Liver (tissue), 9 donors: ENCODE data around the gene NFE2L1. TPM values are rescaled to one million over a fixed set of nuclear protein-coding genes. Genes with fewer than 3 reads are reported as not detected.

Experiments
- DNase-seq: peaks from one replicate; pipeline ENCODE4 v3.0.0-alpha.2; 2017; ENCODE audit warnings: low spot score
- H3K27ac ChIP-seq, 2 donors: one replicate each; pipeline ENCODE4 v1.7.0; 2013; ENCODE audit warnings: inconsistent platforms in 2 of 2, low read length in 2 of 2, control low read depth in 1 of 2, low read depth in 1 of 2, mild to moderate bottlenecking in 1 of 2
- H3K27me3 ChIP-seq, 4 donors: one replicate each; pipeline versions ENCODE4 v1.6.1 to v1.7.0; 2013; ENCODE audit warnings: low read length in 3 of 4, inconsistent platforms in 1 of 4, mild to moderate bottlenecking in 1 of 4, moderate library complexity in 1 of 4; ENCODE audit not compliant: control insufficient read depth in 4 of 4, insufficient read depth in 4 of 4
- H3K36me3 ChIP-seq, 4 donors: one replicate each; pipeline versions ENCODE4 v1.6.1 to v1.7.0; 2013; ENCODE audit warnings: low read length in 3 of 4, mild to moderate bottlenecking in 3 of 4, low read depth in 1 of 4, moderate library complexity in 1 of 4; ENCODE audit not compliant: control insufficient read depth in 4 of 4, insufficient read depth in 3 of 4
- H3K4me1 ChIP-seq, 4 donors: one replicate each; pipeline versions ENCODE4 v1.6.1 to v1.7.0; 2013; ENCODE audit warnings: low read length in 3 of 4, mild to moderate bottlenecking in 3 of 4, moderate library complexity in 1 of 4; ENCODE audit not compliant: control insufficient read depth in 4 of 4, insufficient read depth in 4 of 4
- H3K4me3 ChIP-seq, 3 donors: one replicate each; pipeline versions ENCODE4 v1.6.1 to v1.7.0; 2013; ENCODE audit warnings: low read length in 3 of 3, control low read depth in 1 of 3, low read depth in 1 of 3, mild to moderate bottlenecking in 1 of 3
- H3K9ac ChIP-seq, 2 donors: one replicate each; pipeline ENCODE4 v1.7.0; 2013; ENCODE audit warnings: low read length in 2 of 2, mild to moderate bottlenecking in 2 of 2, moderate library complexity in 2 of 2, control low read depth in 1 of 2, low read depth in 1 of 2
- H3K9me3 ChIP-seq, 4 donors: one replicate each; pipeline versions ENCODE4 v1.6.1 to v1.7.0; 2013; ENCODE audit warnings: low read length in 3 of 4; ENCODE audit not compliant: control insufficient read depth in 4 of 4
- ATF3 ChIP-seq: IDR thresholded peaks from 2 replicates; pipeline ENCODE4 v1.6.1; 2016; ENCODE audit warnings: antibody characterized with exemption
- CTCF ChIP-seq: fragments of 150-350 bp; IDR thresholded peaks from 2 replicates; pipeline ENCODE4 v1.5.1; 2017; ENCODE audit warnings: improper control_type of control experiment, low read depth, low read length; ENCODE audit not compliant: missing input control
- FOXA1 ChIP-seq: IDR thresholded peaks from 2 replicates; pipeline ENCODE4 v1.6.1; 2016; ENCODE audit warnings: antibody characterized with exemption
- HNF4A ChIP-seq, 2 donors: conservative IDR thresholded peaks; 2 replicates each; pipeline ENCODE4 v1.6.1; 2016; ENCODE audit warnings: antibody characterized with exemption in 2 of 2, mild to moderate bottlenecking in 2 of 2
- JUND ChIP-seq, 2 donors: IDR thresholded peaks; 2 replicates each; pipeline ENCODE4 v1.6.1; 2016; ENCODE audit warnings: antibody characterized with exemption in 2 of 2
- MAX ChIP-seq: IDR thresholded peaks from 2 replicates; pipeline ENCODE4 v1.6.1; 2016; ENCODE audit warnings: antibody characterized with exemption
- RXRA ChIP-seq, 2 donors: IDR thresholded peaks; 2 replicates each; pipeline ENCODE4 v1.6.1; 2017 to 2018; ENCODE audit warnings: antibody characterized with exemption in 2 of 2, mild to moderate bottlenecking in 1 of 2
- SP1 ChIP-seq: IDR thresholded peaks from 2 replicates; pipeline ENCODE4 v1.6.1; 2018; ENCODE audit warnings: antibody characterized with exemption, mild to moderate bottlenecking
- TAF1 ChIP-seq: conservative IDR thresholded peaks from 2 replicates; pipeline ENCODE4 v1.6.1; 2016; ENCODE audit warnings: antibody characterized with exemption, mild to moderate bottlenecking
- WGBS: extraction: QIAGEN DNeasy Blood & Tissue Kit; methylation state at CpG from one replicate; pipeline ENCODE4 v1.1.7; 2013; 5-methylcytosine and 5-hydroxymethylcytosine counted together
- polyA plus RNA-seq, 2 donors: library from polyadenylated mRNA; stranded (reverse) in 1 of 2; unstranded in 1 of 2; fragments of 200-250 nt in 1 of 2; fragments of >200 nt in 1 of 2; fragmentation: Nextera tagmentation in 1 of 2; extraction: Ambion mirVana in 1 of 2; gene quantifications; one replicate each; pipeline versions ENCODE4 v1.2.1 to v1.2.3, GENCODE V29; 2013 to 2015
- total RNA-seq, 2 donors: library from RNA; depleted of rRNA; stranded (reverse); fragments of >200 nt; gene quantifications; one replicate each; pipeline ENCODE4 v1.2.3, GENCODE V29; 2014
- TF ChIP-seq, protein P1 (sequence below): IDR thresholded peaks from 2 replicates; pipeline ENCODE4 v1.6.1; 2016; ENCODE audit warnings: antibody characterized with exemption
- donor health status: healthy.
- donor health status: healthy.
- donor health status: healthy.
- donor health status: healthy.
- donor health status: healthy.

Gene NFE2L1
- total and polyA plus RNA-seq, 4 donors = 14.3 to 79.5 (median 57.6) TPM

DNA sequence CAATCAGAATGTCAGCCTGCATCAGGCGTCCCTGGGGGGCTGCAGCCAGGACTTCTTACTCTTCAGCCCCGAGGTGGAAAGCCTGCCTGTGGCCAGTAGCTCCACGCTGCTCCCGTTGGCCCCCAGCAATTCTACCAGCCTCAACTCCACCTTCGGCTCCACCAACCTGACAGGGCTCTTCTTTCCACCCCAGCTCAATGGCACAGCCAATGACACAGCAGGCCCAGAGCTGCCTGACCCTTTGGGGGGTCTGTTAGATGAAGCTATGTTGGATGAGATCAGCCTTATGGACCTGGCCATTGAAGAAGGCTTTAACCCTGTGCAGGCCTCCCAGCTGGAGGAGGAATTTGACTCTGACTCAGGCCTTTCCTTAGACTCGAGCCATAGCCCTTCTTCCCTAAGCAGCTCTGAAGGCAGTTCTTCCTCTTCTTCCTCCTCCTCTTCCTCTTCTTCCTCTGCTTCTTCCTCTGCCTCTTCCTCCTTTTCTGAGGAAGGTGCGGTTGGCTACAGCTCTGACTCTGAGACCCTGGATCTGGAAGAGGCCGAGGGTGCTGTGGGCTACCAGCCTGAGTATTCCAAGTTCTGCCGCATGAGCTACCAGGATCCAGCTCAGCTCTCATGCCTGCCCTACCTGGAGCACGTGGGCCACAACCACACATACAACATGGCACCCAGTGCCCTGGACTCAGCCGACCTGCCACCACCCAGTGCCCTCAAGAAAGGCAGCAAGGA, 10.4 kb downstream of the NFE2L1 start:
- Histone ChIP-seq H3K36me3 (peaks cover 14 to 49% (median 48%) of the 10 kb centered on the region in 4 donors), H3K9me3 (no peaks in the 10 kb centered on the region), H3K4me1 (peaks cover 14 to 43% (median 27%) of the 10 kb centered on the region in 4 donors), H3K27ac (no peak overlapping the region), H3K9ac (no peak overlapping the region), H3K4me3 (no peak overlapping the region), H3K27me3 (no peaks in the 10 kb centered on the region)
- 91% methylated on average over 11 of the region's 11 CpGs for WGBS
- TF ChIP-seq MAX = no peak
- TF ChIP-seq CTCF = no peak
- no peak for DNase-seq

- Histone ChIP-seq H3K4me1 (peaks cover 12 to 41% (median 24%) of the 10 kb centered on the region in 4 donors), H3K27me3 (no peaks in the 10 kb centered on the region), H3K9ac (no peak overlapping the region), H3K4me3 (no peak overlapping the region), H3K9me3 (no peaks in the 10 kb centered on the region), H3K27ac (no peak overlapping the region), H3K36me3 (peaks cover 14 to 49% (median 48%) of the 10 kb centered on the region in 4 donors)
- 91% methylated on average over 32 of the region's 32 CpGs for WGBS
- DNase-seq = no peak
- TF ChIP-seq ATF3 (no peak), HNF4A (conservative IDR thresholded peaks at IDR 0.05) (no peak), FOXA1 (no peak), TAF1 (no peak)
Measured at GRCh38 chr17:48059125-48059668, 11.0 kb downstream of the NFE2L1 start.

DNA sequence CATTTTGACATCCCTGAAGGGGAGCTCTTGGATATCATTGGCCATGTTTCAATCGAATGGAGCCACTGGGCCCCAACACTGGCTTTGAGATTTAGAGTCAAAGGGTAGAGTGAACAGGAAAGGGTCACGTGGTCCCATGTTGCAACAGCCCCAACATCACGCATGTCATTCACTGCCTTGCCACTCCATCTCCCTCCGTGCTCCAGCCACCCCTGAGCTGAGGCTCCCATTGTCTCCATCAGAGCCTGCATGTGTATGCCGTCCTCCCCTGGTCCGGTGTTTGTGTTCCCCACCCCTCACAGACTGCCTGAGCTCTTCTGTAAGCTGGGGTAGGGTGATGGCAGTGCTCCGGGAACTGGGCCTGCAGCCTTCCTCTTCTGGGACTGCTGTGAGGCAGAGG, 12.1 kb downstream of the NFE2L1 start:
- H3K36me3 ChIP-seq = peaks cover 14 to 51% (median 48%) of the 10 kb centered on the region in 4 donors
- H3K27me3 ChIP-seq = no peaks in the 10 kb centered on the region
- TF ChIP-seq JUND (IDR thresholded peaks at IDR 0.05) = no peak
- peak in 1 of 2 donors; percentile 27 for TF ChIP-seq HNF4A (conservative IDR thresholded peaks at IDR 0.05)
- TF ChIP-seq RXRA (IDR thresholded peaks at IDR 0.05) = peak in 1 of 2 donors; percentile 25
- H3K4me1 ChIP-seq = peaks cover 9 to 41% (median 28%) of the 10 kb centered on the region in 4 donors
- H3K27ac ChIP-seq = no peak overlapping the region
- H3K4me3 ChIP-seq = no peak overlapping the region
- H3K9ac ChIP-seq = no peak overlapping the region
- no peak for DNase-seq
- 58% methylated on average over 7 of the region's 7 CpGs for WGBS
- no peaks in the 10 kb centered on the region for H3K9me3 ChIP-seq

DNA sequence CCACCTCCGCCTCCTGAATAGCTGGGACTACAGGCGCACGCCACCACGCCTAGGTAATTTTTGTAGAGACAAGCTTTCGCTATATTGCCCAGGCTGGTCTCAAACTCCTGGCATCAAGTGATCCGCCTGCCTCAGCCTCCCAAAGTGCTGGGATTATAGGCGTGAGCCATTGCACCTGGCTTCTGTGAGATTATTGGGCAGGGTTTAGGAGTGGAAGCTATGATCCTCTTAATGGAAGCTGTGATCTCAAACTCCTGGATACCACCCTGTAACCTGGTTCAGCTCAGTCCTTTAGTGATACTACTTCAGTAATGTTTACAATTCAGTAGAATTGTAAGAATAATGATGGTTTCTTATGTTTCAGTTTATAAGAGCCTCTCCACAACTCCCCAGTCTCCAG, 14.1 kb downstream of the NFE2L1 start:
- H3K4me1 ChIP-seq = peaks cover 10 to 56% (median 42%) of the 10 kb centered on the region in 4 donors
- H3K9me3 ChIP-seq = no peaks in the 10 kb centered on the region
- H3K4me3 ChIP-seq = no peak overlapping the region
- no peak for DNase-seq
- no peak overlapping the region for H3K9ac ChIP-seq
- TF ChIP-seq, protein P1, sequence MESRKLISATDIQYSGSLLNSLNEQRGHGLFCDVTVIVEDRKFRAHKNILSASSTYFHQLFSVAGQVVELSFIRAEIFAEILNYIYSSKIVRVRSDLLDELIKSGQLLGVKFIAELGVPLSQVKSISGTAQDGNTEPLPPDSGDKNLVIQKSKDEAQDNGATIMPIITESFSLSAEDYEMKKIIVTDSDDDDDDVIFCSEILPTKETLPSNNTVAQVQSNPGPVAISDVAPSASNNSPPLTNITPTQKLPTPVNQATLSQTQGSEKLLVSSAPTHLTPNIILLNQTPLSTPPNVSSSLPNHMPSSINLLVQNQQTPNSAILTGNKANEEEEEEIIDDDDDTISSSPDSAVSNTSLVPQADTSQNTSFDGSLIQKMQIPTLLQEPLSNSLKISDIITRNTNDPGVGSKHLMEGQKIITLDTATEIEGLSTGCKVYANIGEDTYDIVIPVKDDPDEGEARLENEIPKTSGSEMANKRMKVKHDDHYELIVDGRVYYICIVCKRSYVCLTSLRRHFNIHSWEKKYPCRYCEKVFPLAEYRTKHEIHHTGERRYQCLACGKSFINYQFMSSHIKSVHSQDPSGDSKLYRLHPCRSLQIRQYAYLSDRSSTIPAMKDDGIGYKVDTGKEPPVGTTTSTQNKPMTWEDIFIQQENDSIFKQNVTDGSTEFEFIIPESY = no peak
- no peak for TF ChIP-seq MAX
- no peak for TF ChIP-seq FOXA1
- TF ChIP-seq SP1 = no peak
- TF ChIP-seq RXRA (IDR thresholded peaks at IDR 0.05) = no peak
- TF ChIP-seq HNF4A (conservative IDR thresholded peaks at IDR 0.05) = no peak
- peaks cover 12 to 45% (median 37%) of the 10 kb centered on the region in 4 donors for H3K36me3 ChIP-seq
- WGBS = 98% methylated on average over 7 of the region's 7 CpGs
- no peaks in the 10 kb centered on the region for H3K27me3 ChIP-seq
- H3K27ac ChIP-seq = no peak overlapping the region
